ENCODE results near the gene TP53I11.

The TP53I11 gene

DNA sequence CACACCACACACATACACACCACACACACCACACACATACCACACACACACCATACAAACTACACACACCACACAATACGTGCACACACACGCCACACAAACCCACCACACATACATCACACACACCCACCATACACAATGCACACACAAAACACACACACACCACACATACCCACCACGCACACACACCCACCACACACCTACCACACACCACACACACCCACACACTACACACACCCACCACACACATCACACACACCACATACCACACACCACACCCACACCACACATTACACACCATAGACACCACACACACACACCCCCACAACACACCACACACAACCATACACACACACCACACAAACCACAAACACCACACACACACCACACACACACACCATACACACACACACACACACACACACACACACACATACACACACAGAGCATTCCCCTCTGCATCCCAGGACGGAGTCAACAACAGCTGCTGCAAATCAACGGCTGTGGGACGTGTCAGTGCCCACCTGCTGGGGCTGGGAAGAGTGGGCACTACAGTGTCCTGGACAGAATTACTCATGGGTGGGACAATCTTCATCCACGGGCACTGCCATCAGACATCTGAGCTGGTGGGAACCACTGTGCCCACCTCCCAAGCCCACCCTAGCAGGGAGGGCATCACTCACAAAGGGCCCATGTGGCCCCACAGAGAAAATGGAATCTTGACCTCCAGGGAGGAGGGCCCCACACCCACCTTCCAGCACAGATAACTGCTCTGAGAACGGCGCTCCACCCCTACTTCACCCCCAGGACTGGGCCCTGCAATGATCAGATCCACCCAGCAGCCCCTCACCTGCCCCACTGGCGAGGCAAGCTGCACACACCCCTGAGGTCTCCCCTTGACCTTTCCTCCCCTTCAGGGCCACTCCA lies 8.4 kb downstream of the TP53I11 start:
- Mint-ChIP-seq H3K27ac (no peak overlapping the region), H3K4me3 (no peak overlapping the region), H3K27me3 (ENCODE audit: low read depth, poor library complexity) (no peaks in the 10 kb centered on the region), H3K9me3 (no peaks in the 10 kb centered on the region), H3K36me3 (ENCODE audit: low read depth) (peaks cover 21% of the 10 kb centered on the region), H3K4me1 (peaks cover 67% of the 10 kb centered on the region)
- no peak for DNase-seq
- TF ChIP-seq, protein P1, sequence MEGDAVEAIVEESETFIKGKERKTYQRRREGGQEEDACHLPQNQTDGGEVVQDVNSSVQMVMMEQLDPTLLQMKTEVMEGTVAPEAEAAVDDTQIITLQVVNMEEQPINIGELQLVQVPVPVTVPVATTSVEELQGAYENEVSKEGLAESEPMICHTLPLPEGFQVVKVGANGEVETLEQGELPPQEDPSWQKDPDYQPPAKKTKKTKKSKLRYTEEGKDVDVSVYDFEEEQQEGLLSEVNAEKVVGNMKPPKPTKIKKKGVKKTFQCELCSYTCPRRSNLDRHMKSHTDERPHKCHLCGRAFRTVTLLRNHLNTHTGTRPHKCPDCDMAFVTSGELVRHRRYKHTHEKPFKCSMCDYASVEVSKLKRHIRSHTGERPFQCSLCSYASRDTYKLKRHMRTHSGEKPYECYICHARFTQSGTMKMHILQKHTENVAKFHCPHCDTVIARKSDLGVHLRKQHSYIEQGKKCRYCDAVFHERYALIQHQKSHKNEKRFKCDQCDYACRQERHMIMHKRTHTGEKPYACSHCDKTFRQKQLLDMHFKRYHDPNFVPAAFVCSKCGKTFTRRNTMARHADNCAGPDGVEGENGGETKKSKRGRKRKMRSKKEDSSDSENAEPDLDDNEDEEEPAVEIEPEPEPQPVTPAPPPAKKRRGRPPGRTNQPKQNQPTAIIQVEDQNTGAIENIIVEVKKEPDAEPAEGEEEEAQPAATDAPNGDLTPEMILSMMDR (IDR thresholded peaks at IDR 0.05), result no peak

DNA sequence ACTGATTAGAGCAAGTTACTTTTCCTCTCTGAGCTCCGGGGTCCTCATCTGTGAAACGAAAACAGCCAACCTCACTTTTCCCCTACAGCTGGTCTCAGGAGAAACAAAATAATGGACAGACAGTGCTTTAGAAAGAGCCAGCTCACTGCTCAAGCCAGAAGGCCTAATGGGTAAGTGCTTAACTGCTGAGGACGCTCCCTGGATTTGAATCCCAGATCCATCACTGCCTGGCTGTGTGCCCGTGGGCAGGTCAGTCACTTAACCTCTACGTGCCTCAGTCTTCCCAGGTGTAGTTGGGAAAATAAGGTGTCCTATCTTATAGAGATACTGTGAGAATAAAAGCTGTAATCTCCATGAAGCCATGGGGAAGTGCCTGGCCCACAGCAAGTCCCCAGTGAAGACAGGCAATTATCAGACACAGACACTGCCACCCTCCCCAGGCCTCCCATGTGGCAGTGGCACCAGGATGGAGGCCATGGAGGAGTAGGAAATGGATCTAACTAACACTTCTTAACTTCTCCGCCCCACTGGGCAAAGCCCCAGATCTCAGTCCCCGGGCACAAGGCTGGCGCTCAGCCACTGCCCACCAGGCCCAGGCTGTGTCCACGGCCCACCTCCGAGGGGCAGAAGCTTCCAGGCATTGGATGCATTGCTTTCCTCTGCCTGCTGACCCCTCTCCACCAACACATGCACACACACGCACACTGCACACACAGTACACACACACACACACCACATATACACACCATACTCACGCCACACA lies 9.2 kb downstream of the TP53I11 start:
- no peaks in the 10 kb centered on the region for H3K27me3 Mint-ChIP-seq (ENCODE audit: low read depth, poor library complexity)
- peaks cover 59% of the 10 kb centered on the region for H3K4me1 Mint-ChIP-seq
- no peak overlapping the region for H3K4me3 Mint-ChIP-seq
- no peak overlapping the region for H3K27ac Mint-ChIP-seq
- peaks cover 21% of the 10 kb centered on the region for H3K36me3 Mint-ChIP-seq (ENCODE audit: low read depth)
- no peaks in the 10 kb centered on the region for H3K9me3 Mint-ChIP-seq
- DNase-seq, result no peak
- TF ChIP-seq, protein P1 (IDR thresholded peaks at IDR 0.05), result no peak

DNA sequence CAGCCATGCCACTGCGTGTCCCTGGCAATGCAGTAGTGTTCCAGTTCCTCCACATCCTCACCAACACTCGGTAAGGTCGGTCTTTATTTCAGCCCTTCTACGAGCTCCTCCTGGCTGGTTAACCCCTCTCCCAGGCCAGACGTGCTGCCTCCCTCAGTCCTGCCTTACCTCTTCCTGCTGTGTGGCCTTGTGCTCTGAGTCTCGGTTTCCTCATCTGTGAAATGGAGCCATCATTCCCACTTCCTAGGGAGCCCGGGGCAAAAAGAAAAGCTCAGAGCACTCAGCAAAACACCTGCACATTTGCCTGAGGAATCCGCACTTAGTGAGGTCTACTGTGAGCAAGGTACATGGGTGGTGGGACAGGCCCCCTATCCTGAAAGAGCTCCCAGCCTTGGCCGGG lies 9.8 kb downstream of the TP53I11 start:
- Mint-ChIP-seq H3K36me3 (ENCODE audit: low read depth) (peaks cover 21% of the 10 kb centered on the region), H3K27ac (peak overlapping the region; percentile 48), H3K27me3 (ENCODE audit: low read depth, poor library complexity) (no peaks in the 10 kb centered on the region), H3K9me3 (no peaks in the 10 kb centered on the region), H3K4me1 (peaks cover 53% of the 10 kb centered on the region), H3K4me3 (no peak overlapping the region)
- TF ChIP-seq, protein P1 (IDR thresholded peaks at IDR 0.05), result no peak
- DNase-seq, result no peak

DNA sequence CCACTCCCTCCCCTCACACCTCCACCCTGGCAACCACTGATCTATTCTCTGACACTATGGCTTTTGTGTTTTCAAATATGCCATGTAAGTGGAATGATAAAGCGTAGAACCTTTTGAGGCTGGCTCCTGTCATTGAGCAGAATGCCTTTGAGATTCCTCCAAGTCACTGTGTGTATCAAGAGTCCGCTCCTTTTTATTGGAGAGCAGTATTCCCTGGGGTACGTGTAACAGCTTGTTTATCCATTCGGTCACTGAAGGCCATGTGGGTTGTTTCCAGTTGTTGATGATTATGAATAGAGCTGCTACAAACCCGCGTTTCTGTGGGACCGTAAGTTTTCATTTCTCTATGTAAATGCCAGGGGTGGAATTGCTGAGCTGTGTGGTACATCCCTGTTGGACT lies 10.3 kb downstream of the TP53I11 start:
- Mint-ChIP-seq H3K27ac (no peak overlapping the region), H3K36me3 (ENCODE audit: low read depth) (peaks cover 21% of the 10 kb centered on the region), H3K27me3 (ENCODE audit: low read depth, poor library complexity) (no peaks in the 10 kb centered on the region), H3K9me3 (no peaks in the 10 kb centered on the region), H3K4me1 (peaks cover 51% of the 10 kb centered on the region), H3K4me3 (no peak overlapping the region)
- TF ChIP-seq, protein P1 (IDR thresholded peaks at IDR 0.05), result no peak
- no peak for DNase-seq

DNA sequence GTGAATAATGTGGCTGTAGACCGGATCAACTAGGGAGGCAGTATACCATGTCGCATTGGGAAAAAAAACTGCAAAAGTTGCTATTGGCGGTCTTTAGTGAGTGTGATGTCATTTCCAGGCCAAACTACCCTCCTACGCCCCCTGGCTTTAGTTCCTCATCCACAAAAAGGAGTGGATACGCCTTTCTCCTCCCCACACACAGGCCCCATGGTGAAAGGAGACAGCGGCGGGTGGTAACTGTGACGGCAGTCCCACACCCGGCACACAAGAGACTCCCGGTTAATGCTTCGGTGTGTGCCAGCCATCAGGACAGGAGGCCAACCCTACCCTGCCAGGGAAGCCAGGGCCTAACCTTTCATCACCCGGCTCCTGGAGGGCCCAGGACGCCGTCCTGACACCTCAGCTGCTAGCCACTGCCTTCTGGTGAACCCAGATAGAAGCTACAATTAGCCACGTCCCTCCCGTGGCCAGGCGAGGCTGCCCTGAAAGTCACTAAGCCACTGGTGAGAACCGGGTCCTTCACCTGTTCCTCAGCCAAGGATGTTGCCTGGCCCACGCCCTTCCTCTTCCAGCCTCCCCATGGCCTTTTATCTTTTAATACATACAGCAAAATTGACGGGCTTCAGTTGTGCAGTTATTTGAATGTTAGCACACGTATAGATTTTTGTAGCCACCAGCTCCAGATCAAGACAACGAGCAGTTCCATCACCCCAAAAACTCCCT lies 10.8 kb downstream of the TP53I11 start:
- H3K27me3 Mint-ChIP-seq (ENCODE audit: low read depth, poor library complexity), result no peaks in the 10 kb centered on the region
- H3K4me1 Mint-ChIP-seq, result peaks cover 46% of the 10 kb centered on the region
- DNase-seq, result no peak
- H3K4me3 Mint-ChIP-seq, result no peak overlapping the region
- H3K9me3 Mint-ChIP-seq, result no peaks in the 10 kb centered on the region
- no peak overlapping the region for H3K27ac Mint-ChIP-seq
- H3K36me3 Mint-ChIP-seq (ENCODE audit: low read depth), result peaks cover 21% of the 10 kb centered on the region
- TF ChIP-seq, protein P1 (IDR thresholded peaks at IDR 0.05), result peak; percentile 25

Measured in nephron progenitor cell (in vitro differentiated cells).